SK-N-MC (cell line): ENCODE data around the gene MAVS.

Experiments
- EZH2 ChIP-seq: fragments of 200-600 bp; sonication (generic); IDR thresholded peaks from one replicate; pipeline ENCODE4 v1.6.1; 2017; ENCODE audit warnings: antibody characterized with exemption
- POLR2AphosphoS5 ChIP-seq: IDR thresholded peaks from 2 replicates; pipeline ENCODE4 v1.6.1; 2012; ENCODE audit warnings: mild to moderate bottlenecking, low read depth, low read length, borderline replicate concordance

GRCh38 chr20:3821996-3822395, 24.6 kb upstream of the MAVS start:
- TF ChIP-seq POLR2AphosphoS5 (no peak), EZH2 (no peak)
